Activated CD8-positive, alpha-beta T cell treated with anti-CD3 and anti-CD28 coated beads, Interleukin-2, amount 10 ng/mL, durations not matched to agents 7 days and 5 days (primary cell): ENCODE results near the gene KIAA1958. TPM values are rescaled to one million over a fixed set of nuclear protein-coding genes. Genes with fewer than 3 reads are reported as not detected.

Source experiments
- ATAC-seq: fragments of 150-1000 bp; cut with Tn5 transposase; one replicate; pipeline ENCODE4 v1.10.0; 2021; ENCODE audit warnings: moderate library complexity
- CTCF ChIA-PET: fragments of 350-600 bp; sonication (Branson Sonifier 250); formaldehyde crosslinking; loops from one replicate; lab custom pipeline; 2021; ENCODE audit warnings: antibody characterized with exemption; lab: Charles Lee
- POLR2A ChIA-PET: fragments of 350-600 bp; sonication (Branson Sonifier 250); formaldehyde crosslinking; loops from one replicate; lab custom pipeline; 2021; ENCODE audit warnings: antibody characterized with exemption; lab: Charles Lee
- DNase-seq: peaks from one replicate; pipeline ENCODE4 v3.0.0-alpha.2; 2020
- H3K27ac Mint-ChIP-seq: one replicate; pipeline ENCODE4 v1.8.0; 2021; ENCODE audit warnings: mild to moderate bottlenecking, mixed read lengths
- H3K27me3 Mint-ChIP-seq: one replicate; pipeline ENCODE4 v1.8.0; 2021; ENCODE audit warnings: low read depth, mixed read lengths
- H3K36me3 Mint-ChIP-seq: one replicate; pipeline ENCODE4 v1.8.0; 2021; ENCODE audit warnings: low read depth, mixed read lengths
- H3K4me1 Mint-ChIP-seq: one replicate; pipeline ENCODE4 v1.8.0; 2021; ENCODE audit warnings: low read depth, mixed read lengths
- H3K4me3 Mint-ChIP-seq: one replicate; pipeline ENCODE4 v1.8.0; 2021; ENCODE audit warnings: mild to moderate bottlenecking, mixed read lengths
- H3K9me3 Mint-ChIP-seq: one replicate; pipeline ENCODE4 v1.8.0; 2022; ENCODE audit warnings: mixed read lengths; ENCODE audit not compliant: insufficient read depth
- total RNA-seq, 2 experiments: library from RNA; stranded (reverse); gene quantifications; one replicate each; pipeline ENCODE4 v1.2.3, GENCODE V29; 2021

KIAA1958 gene
- total RNA-seq, 2 experiments from 2014 or later: 11.1 to 11.5 TPM

DNA sequence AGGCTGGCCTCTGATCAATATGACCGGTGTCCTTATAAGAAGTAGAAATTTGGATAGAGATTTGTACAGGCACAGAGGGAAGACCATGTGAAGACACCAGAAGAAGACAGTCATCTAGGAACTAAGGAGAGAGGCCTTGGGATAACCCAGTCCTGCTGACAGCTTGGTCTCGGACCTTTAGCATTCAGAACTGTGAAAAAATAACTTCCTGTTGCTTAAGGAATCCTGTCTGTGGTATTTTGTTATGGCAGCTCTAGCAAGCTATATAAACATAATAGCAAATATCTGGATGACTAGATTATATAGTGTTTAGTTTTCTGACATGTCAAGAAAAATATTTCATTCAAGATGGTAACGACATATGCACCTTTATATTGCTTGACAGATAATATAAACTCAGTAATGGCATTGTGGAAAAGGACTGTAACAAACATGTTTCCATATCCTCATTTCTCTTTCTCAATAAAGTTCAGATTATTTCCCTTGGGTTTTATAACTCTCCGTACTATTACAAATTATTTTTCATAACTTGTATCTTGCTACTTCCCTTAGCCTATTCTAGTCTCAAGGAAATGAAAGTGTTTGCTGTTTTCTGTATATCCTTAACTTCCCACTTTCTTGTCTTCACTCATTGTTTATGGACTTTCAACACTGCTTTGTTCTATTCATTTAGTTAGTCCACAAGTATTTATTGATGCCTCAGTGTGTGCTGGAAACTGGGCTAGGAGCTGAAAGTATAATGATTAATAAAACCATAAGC is 62.4 kb downstream of the KIAA1958 start:
- ATAC-seq (no peak), DNase-seq (no peak)
- Mint-ChIP-seq H3K4me1 (peaks cover 16% of the 10 kb centered on the region), H3K27me3 (no peaks in the 10 kb centered on the region), H3K9me3 (no peaks in the 10 kb centered on the region), H3K4me3 (no peak overlapping the region), H3K36me3 (peaks cover 8% of the 10 kb centered on the region), H3K27ac (no peak overlapping the region)
- POLR2A ChIA-PET: no interaction called here
- CTCF ChIA-PET: no interaction called here

GRCh38 chr9:112550531-112550930 is 63.9 kb downstream of the KIAA1958 start:
- Mint-ChIP-seq H3K36me3 (peaks cover 6% of the 10 kb centered on the region), H3K4me1 (peaks cover 11% of the 10 kb centered on the region), H3K27ac (no peak overlapping the region), H3K9me3 (no peaks in the 10 kb centered on the region), H3K4me3 (no peak overlapping the region), H3K27me3 (no peaks in the 10 kb centered on the region)
- no peak for ATAC-seq
- ChIA-PET POLR2A (no interaction called here), CTCF (no interaction called here)
- DNase-seq: no peak

DNA sequence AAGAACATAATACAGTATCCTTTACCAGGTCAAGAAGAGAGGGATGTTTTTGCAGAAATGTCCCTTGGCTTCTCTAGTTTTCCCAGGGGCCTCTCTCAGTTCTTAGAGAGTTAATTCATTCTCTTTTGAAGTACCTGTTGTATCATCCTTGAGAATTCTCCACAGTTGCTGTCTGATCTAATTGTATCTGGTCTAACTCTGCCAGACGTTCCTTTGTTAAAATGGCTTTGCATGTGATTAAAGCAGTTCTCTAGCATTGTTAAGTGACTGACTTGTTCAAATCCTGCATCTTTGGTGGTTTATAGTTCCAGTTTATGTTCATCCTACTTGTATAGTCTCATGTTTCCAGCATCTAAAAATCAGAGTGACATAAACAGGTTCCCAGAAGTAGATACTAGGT is 65.0 kb downstream of the KIAA1958 start:
- ChIA-PET CTCF (no interaction called here), POLR2A (no interaction called here)
- Mint-ChIP-seq H3K27ac (no peak overlapping the region), H3K9me3 (no peaks in the 10 kb centered on the region), H3K36me3 (peaks cover 3% of the 10 kb centered on the region), H3K4me3 (no peak overlapping the region), H3K4me1 (peaks cover 2% of the 10 kb centered on the region), H3K27me3 (no peaks in the 10 kb centered on the region)
- ATAC-seq: no peak
- DNase-seq: no peak

DNA sequence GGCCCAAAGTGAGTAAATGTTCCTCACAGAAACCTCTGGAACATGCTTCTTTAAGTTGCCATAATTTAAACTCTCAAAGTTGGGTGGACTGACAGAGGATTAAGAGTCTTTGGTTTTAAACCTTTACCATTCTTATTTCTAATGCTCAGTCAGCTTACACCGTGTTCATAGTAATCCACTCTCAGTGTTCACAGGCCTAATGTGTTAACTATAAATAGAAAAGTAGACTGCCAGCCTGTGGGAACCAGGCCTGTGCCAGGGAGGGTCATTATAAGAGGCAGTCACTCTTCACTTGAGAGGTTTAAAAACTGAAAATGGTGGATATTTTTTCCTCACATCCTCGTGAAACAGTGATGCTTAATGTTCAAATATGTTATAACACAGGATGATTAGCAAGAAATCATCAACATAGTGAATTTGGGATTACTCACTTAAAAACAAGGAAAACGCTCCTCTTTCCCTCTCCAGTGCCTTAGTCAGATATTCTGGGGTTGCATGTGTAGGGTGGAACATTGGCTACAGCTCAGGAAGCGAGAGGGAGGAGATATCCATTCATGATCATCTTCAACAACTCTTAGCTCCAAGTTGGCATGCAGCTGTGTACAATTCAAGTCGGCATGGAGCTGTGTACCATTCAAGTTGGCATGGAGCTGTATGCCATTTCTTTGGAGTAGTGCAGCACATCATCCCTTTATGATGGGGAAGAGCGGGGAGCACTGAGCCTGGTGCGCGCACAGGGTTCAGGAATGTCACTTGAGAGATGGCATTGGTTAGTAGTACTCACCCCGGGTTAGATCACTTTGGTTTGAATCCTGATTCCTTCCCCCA is 65.8 kb downstream of the KIAA1958 start:
- POLR2A ChIA-PET: no interaction called here
- peaks cover 2% of the 10 kb centered on the region for H3K4me1 Mint-ChIP-seq
- H3K9me3 Mint-ChIP-seq: no peaks in the 10 kb centered on the region
- no peak for ATAC-seq
- DNase-seq: no peak
- no peak overlapping the region for H3K27ac Mint-ChIP-seq
- peaks cover 3% of the 10 kb centered on the region for H3K36me3 Mint-ChIP-seq
- no peaks in the 10 kb centered on the region for H3K27me3 Mint-ChIP-seq
- CTCF ChIA-PET: no interaction called here
- no peak overlapping the region for H3K4me3 Mint-ChIP-seq

GRCh38 chr9:112553256-112553826 is 66.7 kb downstream of the KIAA1958 start:
- H3K9me3 Mint-ChIP-seq: no peaks in the 10 kb centered on the region
- peaks cover 1% of the 10 kb centered on the region for H3K36me3 Mint-ChIP-seq
- no peaks in the 10 kb centered on the region for H3K27me3 Mint-ChIP-seq
- ChIA-PET POLR2A (no interaction called here), CTCF (no interaction called here)
- ATAC-seq (no peak), DNase-seq (no peak)
- no peak overlapping the region for H3K27ac Mint-ChIP-seq
- H3K4me3 Mint-ChIP-seq: no peak overlapping the region
- H3K4me1 Mint-ChIP-seq: peaks cover 2% of the 10 kb centered on the region

DNA sequence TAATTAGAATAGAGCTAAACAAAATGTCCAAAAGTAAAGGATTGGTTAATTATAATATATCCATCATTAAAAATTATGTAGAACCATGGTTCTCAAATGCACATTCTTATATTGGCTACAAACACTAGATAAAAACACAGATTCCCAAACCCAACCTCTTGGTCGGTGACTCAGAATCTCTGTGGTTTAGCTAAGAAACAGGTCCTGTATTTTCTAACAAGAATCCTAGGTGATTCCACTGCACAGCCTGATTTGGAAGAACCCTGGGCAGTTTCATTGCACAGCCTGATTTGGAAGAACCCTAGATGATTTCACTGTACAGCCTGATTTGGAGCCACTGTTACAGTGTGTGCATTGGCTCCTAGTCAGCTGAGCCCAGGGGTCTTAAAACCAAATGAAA is 67.9 kb downstream of the KIAA1958 start:
- Mint-ChIP-seq H3K4me3 (no peak overlapping the region), H3K27ac (no peak overlapping the region), H3K27me3 (no peaks in the 10 kb centered on the region), H3K9me3 (no peaks in the 10 kb centered on the region), H3K36me3 (no peaks in the 10 kb centered on the region), H3K4me1 (peaks cover 2% of the 10 kb centered on the region)
- DNase-seq (no peak), ATAC-seq (no peak)
- ChIA-PET CTCF (no interaction called here), POLR2A (no interaction called here)

DNA sequence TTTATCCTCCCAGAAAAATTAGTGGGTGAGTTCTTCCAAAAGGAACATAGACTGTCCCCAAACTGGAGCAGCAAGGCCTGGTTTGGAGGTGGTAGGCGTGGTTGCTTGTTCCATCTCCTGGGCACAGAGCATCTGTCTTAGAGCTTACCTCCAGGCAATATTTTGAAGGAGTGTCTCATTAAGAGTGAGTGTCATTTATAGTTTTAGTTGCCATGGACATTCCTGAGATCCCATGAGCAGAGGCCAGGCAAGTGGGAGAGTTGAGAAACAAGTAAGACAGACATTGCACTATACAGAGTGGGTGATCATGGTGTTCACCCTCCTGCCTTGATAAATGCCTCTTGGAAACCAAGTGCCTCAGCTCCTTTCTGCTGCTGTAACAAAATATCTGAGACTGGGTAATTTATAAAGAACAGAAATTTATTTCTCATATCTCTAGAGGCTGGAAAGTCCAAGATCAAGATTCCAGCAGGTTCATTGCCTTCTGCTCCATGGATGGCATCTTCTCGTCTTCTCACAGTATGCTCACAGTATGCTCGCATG is 68.5 kb downstream of the KIAA1958 start:
- peaks cover 2% of the 10 kb centered on the region for H3K4me1 Mint-ChIP-seq
- ATAC-seq (no peak), DNase-seq (no peak)
- no peaks in the 10 kb centered on the region for H3K9me3 Mint-ChIP-seq
- no peaks in the 10 kb centered on the region for H3K27me3 Mint-ChIP-seq
- ChIA-PET POLR2A (no interaction called here), CTCF (no interaction called here)
- no peak overlapping the region for H3K4me3 Mint-ChIP-seq
- no peak overlapping the region for H3K27ac Mint-ChIP-seq
- H3K36me3 Mint-ChIP-seq: no peaks in the 10 kb centered on the region

DNA sequence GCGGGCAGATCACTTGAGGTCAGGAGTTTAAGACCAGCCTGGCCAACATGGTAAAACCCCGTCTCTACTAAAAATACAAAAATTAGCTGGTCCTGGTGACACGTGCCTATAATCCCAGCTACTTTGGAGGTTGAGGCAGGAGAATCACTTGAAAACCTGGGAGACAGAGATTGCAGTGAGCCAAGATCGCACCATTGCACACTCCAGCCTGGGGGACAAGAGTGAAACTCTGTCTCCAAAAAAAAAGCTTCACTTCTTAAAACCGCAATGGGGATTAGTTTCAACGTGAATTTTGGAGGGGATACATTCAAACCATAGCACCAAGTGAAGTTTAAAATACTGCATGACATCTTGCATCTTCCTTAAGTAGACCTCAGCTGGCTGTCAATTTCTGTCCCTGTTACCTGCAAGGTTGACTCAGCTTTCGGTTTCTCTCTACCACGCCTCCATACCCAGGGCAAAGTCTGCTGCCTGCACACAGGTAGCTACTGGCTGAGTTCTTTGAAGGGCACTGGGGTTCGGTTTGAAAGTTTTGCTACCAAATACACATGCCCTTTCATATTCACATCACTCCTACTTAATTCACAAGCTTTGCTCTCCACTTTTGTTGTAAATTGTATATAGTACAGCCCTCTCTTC is 69.3 kb downstream of the KIAA1958 start:
- Mint-ChIP-seq H3K4me1 (peaks cover 2% of the 10 kb centered on the region), H3K27ac (no peak overlapping the region)
- CTCF ChIA-PET: no interaction called here

GRCh38 chr9:112556497-112557442 is 70.1 kb downstream of the KIAA1958 start:
- Mint-ChIP-seq H3K4me3 (no peak overlapping the region), H3K27ac (no peak overlapping the region), H3K36me3 (no peaks in the 10 kb centered on the region), H3K27me3 (no peaks in the 10 kb centered on the region), H3K4me1 (peaks cover 2% of the 10 kb centered on the region), H3K9me3 (no peaks in the 10 kb centered on the region)
- DNase-seq: no peak
- ChIA-PET CTCF (interaction anchor here (1.3 kb wide), 1 partner anchor 11 kb away, joined by 3 read pairs; no protein-coding TSS in a partner anchor), POLR2A (no interaction called here)
- no peak for ATAC-seq

More for the DNA sequence above, 69.3 kb downstream of the KIAA1958 start:
- Mint-ChIP-seq H3K36me3 (no peaks in the 10 kb centered on the region), H3K9me3 (no peaks in the 10 kb centered on the region), H3K4me3 (no peak overlapping the region), H3K27me3 (no peaks in the 10 kb centered on the region)
- POLR2A ChIA-PET: no interaction called here
- ATAC-seq (no peak), DNase-seq (no peak)

DNA sequence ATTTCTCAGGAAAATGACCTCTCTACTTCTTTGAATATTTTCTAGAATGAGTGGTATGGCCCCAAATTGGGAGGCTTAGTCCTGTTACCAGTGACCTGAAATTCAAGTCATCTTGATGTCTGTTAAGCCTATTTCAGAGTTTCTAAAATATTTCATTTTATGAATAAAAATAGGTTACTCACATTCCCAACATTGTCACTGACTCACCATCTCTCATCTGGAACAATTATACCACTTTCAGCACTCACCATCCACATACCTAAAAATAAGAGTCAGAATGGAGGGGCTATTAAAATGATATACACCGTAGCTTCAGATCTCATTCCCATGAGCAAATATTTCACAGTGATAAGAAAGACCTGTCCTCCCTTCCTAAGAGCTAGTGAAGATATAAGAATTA is 71.8 kb downstream of the KIAA1958 start:
- ChIA-PET POLR2A (no interaction called here), CTCF (interaction anchor here (1.3 kb wide), 1 partner anchor 9 kb away, joined by 3 read pairs; no protein-coding TSS in a partner anchor)
- H3K27me3 Mint-ChIP-seq: no peaks in the 10 kb centered on the region
- no peak overlapping the region for H3K4me3 Mint-ChIP-seq
- H3K9me3 Mint-ChIP-seq: no peaks in the 10 kb centered on the region
- H3K27ac Mint-ChIP-seq: no peak overlapping the region
- no peaks in the 10 kb centered on the region for H3K36me3 Mint-ChIP-seq
- peaks cover 3% of the 10 kb centered on the region for H3K4me1 Mint-ChIP-seq
- DNase-seq (no peak), ATAC-seq (no peak)

DNA sequence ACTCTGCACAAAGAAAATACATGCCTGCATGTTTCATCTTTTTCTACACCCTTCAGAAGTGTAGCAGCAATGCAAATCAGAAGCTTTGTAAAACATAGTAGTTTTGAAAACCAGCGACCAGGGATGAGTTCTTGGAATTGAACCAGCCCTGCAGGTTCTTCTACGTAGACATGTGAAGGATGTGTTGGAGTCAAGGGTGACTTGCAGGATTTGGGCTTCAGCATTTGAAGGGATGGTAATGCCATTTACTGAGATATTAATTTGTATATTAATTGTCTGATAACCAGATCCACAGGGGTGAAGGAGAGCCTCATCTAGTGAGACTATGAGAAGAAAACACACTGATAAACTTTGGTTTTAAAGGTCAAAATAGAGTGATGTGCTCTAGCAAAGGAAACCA is 72.4 kb downstream of the KIAA1958 start:
- Mint-ChIP-seq H3K9me3 (no peaks in the 10 kb centered on the region), H3K36me3 (no peaks in the 10 kb centered on the region), H3K4me3 (no peak overlapping the region), H3K27me3 (no peaks in the 10 kb centered on the region), H3K4me1 (peaks cover 3% of the 10 kb centered on the region), H3K27ac (no peak overlapping the region)
- ATAC-seq: no peak
- DNase-seq: no peak
- ChIA-PET CTCF (no interaction called here), POLR2A (no interaction called here)
